Caco-2 (cell line): ENCODE results near the gene PHACTR1. TPM values are rescaled to one million over a fixed set of nuclear protein-coding genes. Genes with fewer than 3 reads are reported as not detected.

Experiments used
- BruUV-seq: library from RNA; stranded (reverse); fragments of 400-500 nt; replicated peaks from 2 replicates; lab custom pipeline; 2021; lab: Mats Ljungman, UMichigan
- CTCF ChIA-PET: fragments of 300-600 bp; sonication (Branson Sonifier 250); formaldehyde crosslinking; loops from one replicate; lab custom pipeline; 2022; ENCODE audit warnings: antibody characterized with exemption; lab: Charles Lee
- POLR2A ChIA-PET: fragments of 300-600 bp; sonication (Branson Sonifier 250); formaldehyde crosslinking; loops from one replicate; lab custom pipeline; 2022; ENCODE audit warnings: antibody characterized with exemption; lab: Charles Lee
- DNase-seq, 2 experiments: peaks; one replicate each; pipeline versions ENCODE4 v3.0.0 to v3.0.0-alpha.2; 2020 to 2022
- H3K27me3 ChIP-seq: replicated peaks from 2 replicates; pipeline ENCODE4 v1.6.0; 2011; ENCODE audit warnings: low read length; ENCODE audit not compliant: control insufficient read depth, insufficient read depth
- H3K36me3 ChIP-seq: 2 replicates; pipeline ENCODE4 v1.5.1; 2011; ENCODE audit warnings: low read length; ENCODE audit not compliant: control insufficient read depth, insufficient read depth
- H3K4me1 ChIP-seq: fragments of 250-450 bp; sonication (Bioruptor Pico); 2 replicates; pipeline ENCODE4 v1.5.1; 2020; ENCODE audit warnings: mild to moderate bottlenecking
- H3K4me3 ChIP-seq: 2 replicates; pipeline ENCODE4 v1.5.1; 2011; ENCODE audit warnings: low read depth, mild to moderate bottlenecking, control low read depth, low read length
- H3K9me3 ChIP-seq: fragments of 250-450 bp; sonication (Bioruptor Pico); 2 replicates; pipeline ENCODE4 v1.5.1; 2020; ENCODE audit warnings: mild to moderate bottlenecking, moderate library complexity
- H3K27ac Mint-ChIP-seq: one replicate; pipeline ENCODE4 v1.8.0; 2022; ENCODE audit warnings: mixed read lengths; ENCODE audit not compliant: unreplicated experiment
- H3K27me3 Mint-ChIP-seq: one replicate; pipeline ENCODE4 v1.8.0; 2022; ENCODE audit warnings: mixed read lengths; ENCODE audit not compliant: insufficient read depth, unreplicated experiment
- H3K36me3 Mint-ChIP-seq: one replicate; pipeline ENCODE4 v1.8.0; 2022; ENCODE audit warnings: mild to moderate bottlenecking, mixed read lengths; ENCODE audit not compliant: insufficient read depth, unreplicated experiment
- H3K4me1 Mint-ChIP-seq: one replicate; pipeline ENCODE4 v1.8.0; 2022; ENCODE audit warnings: low read depth, mixed read lengths; ENCODE audit not compliant: unreplicated experiment
- H3K4me3 Mint-ChIP-seq: one replicate; pipeline ENCODE4 v1.8.0; 2022; ENCODE audit warnings: mild to moderate bottlenecking, moderate library complexity, mixed read lengths; ENCODE audit not compliant: unreplicated experiment
- H3K9me3 Mint-ChIP-seq: one replicate; pipeline ENCODE4 v1.8.0; 2022; ENCODE audit warnings: mixed read lengths; ENCODE audit not compliant: unreplicated experiment
- intact Hi-C: fragments of 100-400 bp; cut with micrococcal nuclease; formaldehyde crosslinking; loops from one replicate; pipeline ENCODE4 v1.10.0; 2022; ENCODE audit not compliant: unreplicated experiment
- total RNA-seq: library from RNA; stranded (reverse); gene quantifications from 2 replicates; pipeline ENCODE4 v1.2.3, GENCODE V29; 2022
- TF ChIP-seq, protein P1 (sequence below), 2 experiments: fragments of 200-600 bp in 1 of 2; IDR thresholded peaks; 1 replicate in 1 of 2; 2 replicates in 1 of 2; pipeline versions ENCODE4 v1.5.1 to v1.8.0; 2011 to 2022; ENCODE audit warnings: antibody characterized with exemption in 1 of 2, control low read depth in 1 of 2, inconsistent platforms in 1 of 2, low read depth in 1 of 2, low read length in 1 of 2, mild to moderate bottlenecking in 1 of 2, moderate library complexity in 1 of 2; ENCODE audit not compliant: insufficient read depth in 1 of 2, severe bottlenecking in 1 of 2, unreplicated experiment in 1 of 2

The PHACTR1 gene
- total RNA-seq, 1 experiment from 2014 or later, result 0.41 TPM

DNA sequence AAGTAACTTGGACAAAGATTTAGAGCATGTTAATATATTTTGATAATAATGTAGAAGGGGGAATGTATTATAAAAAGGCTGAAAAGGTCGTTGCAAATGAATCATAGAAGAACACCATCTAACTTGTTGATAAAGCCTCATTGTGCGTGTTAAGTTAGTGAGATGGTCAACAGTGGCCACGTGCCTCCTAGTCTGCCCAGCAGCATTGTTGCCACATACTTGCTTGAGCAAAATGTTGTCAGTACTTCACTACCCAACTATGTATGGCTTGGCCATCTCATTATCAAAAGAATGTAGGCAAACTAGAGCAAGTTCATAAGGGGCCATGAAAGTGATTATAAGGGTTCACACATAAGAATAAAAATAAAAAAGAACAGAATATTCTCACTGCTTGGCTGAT is 84.6 kb downstream of the PHACTR1 start:
- ChIA-PET CTCF (no interaction called here), POLR2A (no interaction called here)
- Mint-ChIP-seq H3K27ac (no peak overlapping the region), H3K36me3 (no peaks in the 10 kb centered on the region), H3K9me3 (no peaks in the 10 kb centered on the region), H3K4me3 (no peak overlapping the region), H3K27me3 (peaks cover 38% of the 10 kb centered on the region), H3K4me1 (no peaks in the 10 kb centered on the region)
- H3K4me3 ChIP-seq, result no peak overlapping the region
- TF ChIP-seq, protein P1, sequence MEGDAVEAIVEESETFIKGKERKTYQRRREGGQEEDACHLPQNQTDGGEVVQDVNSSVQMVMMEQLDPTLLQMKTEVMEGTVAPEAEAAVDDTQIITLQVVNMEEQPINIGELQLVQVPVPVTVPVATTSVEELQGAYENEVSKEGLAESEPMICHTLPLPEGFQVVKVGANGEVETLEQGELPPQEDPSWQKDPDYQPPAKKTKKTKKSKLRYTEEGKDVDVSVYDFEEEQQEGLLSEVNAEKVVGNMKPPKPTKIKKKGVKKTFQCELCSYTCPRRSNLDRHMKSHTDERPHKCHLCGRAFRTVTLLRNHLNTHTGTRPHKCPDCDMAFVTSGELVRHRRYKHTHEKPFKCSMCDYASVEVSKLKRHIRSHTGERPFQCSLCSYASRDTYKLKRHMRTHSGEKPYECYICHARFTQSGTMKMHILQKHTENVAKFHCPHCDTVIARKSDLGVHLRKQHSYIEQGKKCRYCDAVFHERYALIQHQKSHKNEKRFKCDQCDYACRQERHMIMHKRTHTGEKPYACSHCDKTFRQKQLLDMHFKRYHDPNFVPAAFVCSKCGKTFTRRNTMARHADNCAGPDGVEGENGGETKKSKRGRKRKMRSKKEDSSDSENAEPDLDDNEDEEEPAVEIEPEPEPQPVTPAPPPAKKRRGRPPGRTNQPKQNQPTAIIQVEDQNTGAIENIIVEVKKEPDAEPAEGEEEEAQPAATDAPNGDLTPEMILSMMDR (IDR thresholded peaks at IDR 0.05; ENCODE audit: insufficient read depth in 1 of 2, low read depth in 1 of 2, low read length in 1 of 2, severe bottlenecking in 1 of 2, unreplicated experiment in 1 of 2), result no peak
- no peaks in the 10 kb centered on the region for H3K36me3 ChIP-seq
- intact Hi-C loops, result no loop called here
- no peaks in the 10 kb centered on the region for H3K4me1 ChIP-seq
- BruUV-seq, result no TSS peak
- no peaks in the 10 kb centered on the region for H3K27me3 ChIP-seq
- DNase-seq, result no peak
- no peaks in the 10 kb centered on the region for H3K9me3 ChIP-seq

DNA sequence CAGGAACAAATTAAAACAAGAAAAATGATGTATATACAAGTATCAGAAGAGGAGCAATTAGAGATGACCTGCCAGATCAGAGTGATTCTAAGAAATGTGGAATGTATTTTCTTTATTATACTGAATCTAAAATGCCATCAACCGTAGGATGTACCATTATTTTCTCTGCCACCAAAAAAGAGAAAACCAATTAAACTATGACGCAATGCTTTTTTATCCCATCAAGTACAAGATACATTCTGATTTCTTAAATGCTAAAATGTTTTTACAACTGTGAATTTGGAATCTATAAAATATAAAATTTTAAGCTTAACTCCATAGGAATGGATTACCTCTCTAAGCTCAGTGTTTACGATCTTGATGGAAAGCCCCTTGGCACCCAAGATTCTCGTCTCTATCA is 85.9 kb downstream of the PHACTR1 start:
- Mint-ChIP-seq H3K36me3 (no peaks in the 10 kb centered on the region), H3K4me3 (no peak overlapping the region), H3K27ac (no peak overlapping the region), H3K27me3 (peaks cover 32% of the 10 kb centered on the region), H3K4me1 (no peaks in the 10 kb centered on the region), H3K9me3 (no peaks in the 10 kb centered on the region)
- Histone ChIP-seq H3K4me3 (no peak overlapping the region), H3K36me3 (no peaks in the 10 kb centered on the region), H3K27me3 (no peaks in the 10 kb centered on the region; the same call in 1 of the 2 replicates), H3K4me1 (no peaks in the 10 kb centered on the region), H3K9me3 (no peaks in the 10 kb centered on the region)
- ChIA-PET POLR2A (no interaction called here), CTCF (no interaction called here)
- no peak for DNase-seq
- intact Hi-C loops, result no loop called here
- TF ChIP-seq, protein P1 (IDR thresholded peaks at IDR 0.05; ENCODE audit: insufficient read depth in 1 of 2, low read depth in 1 of 2, low read length in 1 of 2, severe bottlenecking in 1 of 2, unreplicated experiment in 1 of 2), result no peak
- BruUV-seq, result no TSS peak

DNA sequence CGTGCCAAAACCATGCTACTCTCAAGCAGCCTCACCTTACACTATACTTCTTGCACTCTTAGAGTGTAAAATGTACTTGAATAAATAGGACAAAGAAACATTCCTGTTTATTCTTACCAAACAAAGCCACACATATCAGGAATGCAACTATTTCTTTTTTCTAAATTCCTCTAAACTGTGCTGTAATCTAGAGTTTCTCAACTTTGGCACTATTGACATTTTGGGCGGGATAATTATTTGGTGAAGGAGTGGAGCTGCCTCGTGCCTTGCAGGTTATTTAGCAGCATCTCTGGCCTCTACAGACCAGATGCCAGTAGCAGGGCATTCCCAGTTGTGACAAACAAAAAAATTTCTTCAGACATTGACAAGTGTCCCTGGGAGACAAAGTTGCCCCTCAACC is 86.9 kb downstream of the PHACTR1 start:
- H3K36me3 ChIP-seq, result no peaks in the 10 kb centered on the region
- Mint-ChIP-seq H3K36me3 (no peaks in the 10 kb centered on the region), H3K27ac (no peak overlapping the region), H3K27me3 (peaks cover 32% of the 10 kb centered on the region), H3K4me1 (no peaks in the 10 kb centered on the region), H3K4me3 (no peak overlapping the region), H3K9me3 (no peaks in the 10 kb centered on the region)
- H3K4me1 ChIP-seq, result no peaks in the 10 kb centered on the region
- ChIA-PET POLR2A (no interaction called here), CTCF (no interaction called here)
- no peak overlapping the region for H3K4me3 ChIP-seq
- no peaks in the 10 kb centered on the region; the same call in 1 of the 2 replicates for H3K27me3 ChIP-seq
- no TSS peak for BruUV-seq
- intact Hi-C loops, result no loop called here
- TF ChIP-seq, protein P1 (IDR thresholded peaks at IDR 0.05; ENCODE audit: insufficient read depth in 1 of 2, low read depth in 1 of 2, low read length in 1 of 2, severe bottlenecking in 1 of 2, unreplicated experiment in 1 of 2), result no peak
- no peak for DNase-seq
- no peaks in the 10 kb centered on the region for H3K9me3 ChIP-seq
